GM12801 (cell line): ENCODE data around the gene FSTL4.

Experiments
- CTCF ChIP-seq: IDR thresholded peaks from one replicate; pipeline ENCODE4 v1.5.1; 2011; ENCODE audit warnings: control low read depth; ENCODE audit not compliant: insufficient read length; ENCODE audit errors: extremely low read depth

The FSTL4 gene

GRCh38 chr5:133523961-133524586 is 88.3 kb downstream of the FSTL4 start:
- no peak for TF ChIP-seq CTCF

- TF ChIP-seq CTCF, result no peak
Measured at GRCh38 chr5:133523013-133523658, 89.2 kb downstream of the FSTL4 start.

- no peak for TF ChIP-seq CTCF
Measured at GRCh38 chr5:133521801-133522200, 90.5 kb downstream of the FSTL4 start.

GRCh38 chr5:133520991-133521706 is 91.2 kb downstream of the FSTL4 start:
- no peak for TF ChIP-seq CTCF

- TF ChIP-seq CTCF, result no peak
Measured at GRCh38 chr5:133520062-133520461, 92.3 kb downstream of the FSTL4 start.

- TF ChIP-seq CTCF, result no peak
Measured at GRCh38 chr5:133519191-133519590, 93.2 kb downstream of the FSTL4 start.

- TF ChIP-seq CTCF, result no peak
Measured at GRCh38 chr5:133514456-133514855, 97.9 kb downstream of the FSTL4 start.
